Activated naive CD8-positive, alpha-beta T cell treated with anti-CD3 and anti-CD28 coated beads, Interleukin-2, amount 50 U/mL, for 16 hours (primary cell): ENCODE data around the gene TSPAN15.

Source experiments
- DNase-seq: peaks from one replicate; pipeline ENCODE4 v3.0.0-alpha.2; 2020; ENCODE audit warnings: low read depth, low spot score

TSPAN15 gene

DNA sequence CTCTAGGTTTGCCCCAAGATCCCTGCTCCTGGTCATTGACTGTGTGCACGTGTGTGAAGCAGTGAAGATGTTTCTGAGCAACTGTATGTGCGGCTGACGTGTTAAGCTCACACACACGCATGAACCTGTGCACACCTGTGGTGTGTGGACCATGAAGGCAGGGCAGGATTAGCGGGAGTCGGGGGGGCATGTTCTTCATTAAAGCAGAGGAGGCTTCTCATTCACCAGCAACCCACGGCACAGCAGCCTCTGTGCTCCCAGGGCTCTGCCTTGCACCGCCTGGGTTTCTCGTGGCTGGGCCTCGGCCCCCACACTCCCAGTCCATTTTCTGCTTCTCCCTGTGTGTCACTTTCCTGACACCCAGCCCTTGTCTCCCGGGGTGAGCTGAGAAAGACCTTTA is 33.7 kb upstream of the TSPAN15 start:
- DNase-seq = no peak

DNA sequence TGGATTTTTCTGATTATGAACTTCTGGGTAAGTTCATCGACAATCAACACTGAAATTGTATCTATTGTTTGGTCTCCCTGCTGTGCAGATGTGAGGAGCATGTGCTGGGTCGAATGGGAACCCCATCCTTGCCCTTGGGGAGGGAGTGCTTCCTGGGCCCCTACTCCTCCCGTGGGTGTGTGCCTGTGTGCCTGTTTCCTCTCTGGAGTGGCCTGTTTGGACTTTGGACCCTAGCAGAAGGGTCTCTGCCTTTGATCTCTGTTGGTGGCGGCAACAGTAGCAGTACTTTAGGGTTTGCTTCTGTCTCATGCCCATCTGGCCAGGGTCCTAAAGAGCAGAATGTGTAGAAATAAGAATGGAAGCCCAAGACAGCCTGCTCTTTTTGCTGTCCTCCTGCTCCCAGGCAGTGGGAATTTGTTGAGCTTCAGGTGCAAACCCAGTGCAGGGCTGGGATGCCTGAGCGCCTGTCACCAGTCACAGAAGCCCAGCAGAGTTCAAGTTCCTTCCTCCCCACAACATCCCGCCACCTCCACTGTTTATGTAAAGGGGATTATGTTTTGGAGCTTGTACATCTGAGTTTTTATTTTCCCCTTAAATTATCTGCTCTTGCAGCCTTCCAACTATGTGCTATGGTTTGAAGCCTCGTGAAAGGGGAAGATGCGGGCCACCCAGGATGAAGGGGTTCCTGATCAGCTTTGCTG is 33.1 kb upstream of the TSPAN15 start:
- no peak for DNase-seq

DNA sequence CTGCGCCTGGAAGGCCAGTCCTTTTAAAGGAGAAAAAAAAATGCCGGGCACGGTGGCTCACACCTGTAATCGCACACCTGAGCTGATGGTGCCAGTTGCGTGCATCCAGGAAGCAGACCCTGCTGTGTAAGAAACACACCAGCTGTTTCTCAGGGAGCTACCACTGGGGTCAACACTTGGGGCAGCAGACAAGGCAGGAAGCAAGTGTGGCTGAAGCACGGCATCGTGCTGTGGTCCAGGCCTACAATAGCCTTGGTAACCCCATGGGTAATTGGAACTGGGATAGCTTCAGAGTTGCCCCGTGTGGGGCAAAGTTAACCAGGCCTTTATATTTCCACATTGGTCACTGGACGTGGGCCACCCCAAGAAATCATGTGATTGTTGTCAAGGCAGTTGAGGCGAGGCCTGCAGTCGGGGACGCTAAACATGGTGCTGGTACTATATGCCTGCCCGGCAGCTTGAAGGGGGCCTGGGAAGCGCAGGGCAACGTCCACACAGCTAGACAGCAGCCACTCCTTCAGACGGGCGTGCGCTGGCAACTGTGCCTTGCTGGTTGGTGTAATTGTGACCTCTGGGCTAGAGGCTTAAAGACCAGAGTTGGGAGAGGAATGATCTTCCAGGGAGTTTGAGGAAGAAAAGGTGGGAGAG is 32.0 kb upstream of the TSPAN15 start:
- no peak for DNase-seq

DNA sequence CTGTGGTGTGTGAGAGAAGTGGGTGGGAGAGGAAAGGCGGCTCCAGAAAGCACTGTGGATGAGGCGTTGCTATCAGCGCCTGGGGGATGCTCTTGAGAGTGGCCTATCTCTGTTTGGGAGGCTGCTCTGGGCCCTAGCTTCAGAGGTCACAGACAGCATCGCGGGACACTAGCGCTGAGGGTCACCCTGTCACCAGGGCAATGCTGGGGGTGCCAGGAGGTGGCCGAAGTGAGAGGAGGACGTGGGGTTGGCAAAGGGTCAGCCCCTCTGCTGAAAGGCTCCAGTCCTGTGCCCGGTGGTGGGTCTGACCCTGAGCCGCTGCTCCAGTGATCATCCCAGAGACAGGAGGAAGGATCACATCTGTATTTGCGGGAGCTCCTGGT is 31.5 kb upstream of the TSPAN15 start:
- DNase-seq = no peak

DNA sequence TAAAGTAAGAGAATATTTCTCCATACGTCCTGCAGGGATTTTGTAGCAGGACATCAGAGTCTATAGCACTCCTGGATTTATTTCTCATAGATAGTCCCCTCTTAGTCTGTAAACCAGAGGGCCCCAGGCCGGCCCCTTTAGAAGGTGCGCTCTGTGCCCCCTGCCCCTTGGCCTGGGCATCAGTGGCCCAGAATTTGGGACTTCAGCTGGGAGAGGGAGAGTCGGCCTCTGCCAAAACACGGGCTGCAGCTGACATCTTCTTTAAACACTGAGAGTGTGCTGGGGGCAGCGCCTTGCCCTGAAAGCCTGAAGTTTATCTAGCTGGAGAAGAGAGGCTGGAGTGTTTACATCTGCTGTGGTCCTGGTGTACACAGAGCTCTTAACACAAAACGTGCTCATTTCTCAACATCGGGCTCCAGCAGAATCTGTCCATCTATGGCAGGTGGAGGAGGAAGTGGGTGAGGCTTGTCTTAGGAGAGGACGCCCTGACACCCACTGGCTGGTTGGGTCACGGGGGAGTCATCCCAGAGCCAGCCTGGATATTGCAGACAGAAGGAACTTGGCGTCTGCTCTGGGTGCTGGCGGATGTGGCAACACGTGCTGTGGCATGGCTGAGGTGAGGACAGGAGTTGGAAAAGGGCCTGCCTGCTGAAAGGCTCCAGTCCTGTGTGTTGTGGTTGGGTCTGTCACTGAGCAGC is 29.5 kb upstream of the TSPAN15 start:
- no peak for DNase-seq

DNA sequence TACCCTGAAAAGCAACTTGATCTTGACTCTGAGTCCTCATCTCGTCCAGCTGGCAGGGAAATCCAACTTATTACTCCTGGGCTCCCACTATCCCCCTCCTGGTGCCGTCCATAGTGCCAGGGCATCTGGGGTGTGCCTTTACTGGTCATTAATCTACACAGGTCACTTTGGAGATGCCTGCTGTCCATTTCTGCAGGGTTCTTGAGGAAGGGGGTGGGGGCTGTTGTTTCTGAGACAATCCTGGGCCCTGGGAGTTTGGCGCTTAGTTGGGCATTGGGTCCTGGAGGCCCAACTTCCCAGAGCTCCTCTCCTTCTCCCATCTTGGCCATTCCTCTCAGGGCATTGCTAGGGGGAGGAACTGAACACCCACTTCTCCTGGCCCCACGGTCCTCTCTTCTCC is 28.6 kb upstream of the TSPAN15 start:
- no peak for DNase-seq

DNA sequence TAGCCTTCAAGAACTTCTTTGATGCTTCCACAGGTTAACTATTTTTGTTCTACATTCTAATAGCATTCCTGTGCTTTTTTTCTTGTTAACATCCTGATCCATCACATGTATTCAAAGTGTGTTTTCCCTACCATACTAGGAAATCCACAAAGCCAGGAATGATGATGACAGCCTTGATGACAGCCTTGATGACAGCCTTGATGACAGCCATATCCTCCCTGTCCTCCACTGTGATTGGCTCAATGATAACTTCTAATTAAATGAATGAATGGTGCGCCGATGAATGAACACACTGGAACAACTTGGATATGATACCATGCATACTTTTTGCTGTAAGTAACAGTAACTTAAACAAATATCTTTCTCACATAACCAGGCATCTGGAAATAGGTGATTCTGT is 26.2 kb upstream of the TSPAN15 start:
- no peak for DNase-seq

DNA sequence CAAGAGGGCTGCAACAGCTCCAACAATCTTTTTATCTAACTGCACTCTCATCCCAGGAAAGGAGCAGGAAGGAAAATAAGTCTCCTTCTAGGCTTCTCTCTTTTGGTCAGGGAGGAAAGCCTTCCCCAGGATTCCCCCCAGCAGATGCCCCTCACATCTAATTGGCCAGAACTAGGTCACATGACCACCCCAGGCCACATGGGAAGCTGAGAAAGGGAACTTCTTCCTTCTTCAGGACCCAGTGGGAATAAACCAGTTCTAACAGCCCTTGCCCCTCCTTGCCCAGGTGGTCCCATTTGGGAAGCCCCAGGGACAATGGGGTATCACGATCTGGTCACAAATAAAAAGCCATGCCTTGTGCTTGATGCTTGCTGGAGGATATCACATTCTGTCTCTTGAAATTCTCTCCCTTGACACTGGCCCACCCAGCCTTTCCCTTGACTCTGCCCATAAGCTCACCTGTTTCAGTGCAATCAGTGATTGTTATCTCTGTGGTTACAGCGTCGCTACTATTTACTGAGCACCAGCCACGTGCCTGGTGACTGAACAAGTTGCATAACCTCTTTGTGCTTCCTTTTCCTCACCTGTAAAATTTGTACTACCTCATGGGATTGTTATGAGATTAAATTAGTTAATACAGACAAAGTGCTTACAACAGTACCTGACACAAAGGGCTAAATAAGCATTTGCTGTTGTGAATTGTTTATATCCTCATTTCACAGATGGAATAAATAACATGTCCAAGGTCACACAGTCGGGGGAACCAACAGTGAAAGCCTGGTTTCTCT is 25.6 kb upstream of the TSPAN15 start:
- DNase-seq = no peak

DNA sequence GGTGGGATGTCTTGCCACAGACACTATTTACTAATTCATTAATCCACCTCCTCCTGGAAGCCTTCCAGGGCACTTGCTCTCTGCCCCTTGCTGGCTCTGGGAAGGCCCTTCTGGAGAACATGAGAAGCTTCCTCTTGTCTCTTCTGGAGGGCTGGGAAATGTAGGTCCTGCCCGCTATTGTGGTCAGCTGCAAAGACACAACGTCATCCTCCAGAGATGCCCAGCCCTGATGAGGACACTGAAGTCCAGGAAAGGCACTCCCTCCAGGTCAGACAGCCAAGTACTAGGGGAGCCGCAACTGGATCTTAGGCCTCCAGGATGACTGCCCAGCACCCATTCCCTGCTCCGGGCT is 24.9 kb upstream of the TSPAN15 start:
- no peak for DNase-seq

DNA sequence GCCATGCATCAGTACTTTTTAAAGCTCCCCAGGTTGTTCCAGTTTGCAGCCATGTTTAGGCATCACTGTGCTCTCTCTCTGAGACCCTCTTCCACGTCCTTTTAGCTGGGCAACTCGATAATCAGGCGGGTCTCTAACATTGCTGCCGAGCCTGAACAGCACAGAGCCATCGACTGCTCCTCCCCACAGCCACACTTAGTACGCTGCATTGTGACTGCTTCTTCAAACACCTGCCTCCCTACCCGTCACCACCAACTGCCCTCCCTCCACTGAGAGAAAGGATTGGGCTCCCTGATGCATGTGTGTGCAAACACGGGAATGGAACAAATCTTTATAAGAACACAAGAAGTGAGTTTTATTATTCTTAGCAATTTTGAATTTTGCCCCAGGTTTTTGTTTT is 23.1 kb upstream of the TSPAN15 start:
- DNase-seq = no peak

DNA sequence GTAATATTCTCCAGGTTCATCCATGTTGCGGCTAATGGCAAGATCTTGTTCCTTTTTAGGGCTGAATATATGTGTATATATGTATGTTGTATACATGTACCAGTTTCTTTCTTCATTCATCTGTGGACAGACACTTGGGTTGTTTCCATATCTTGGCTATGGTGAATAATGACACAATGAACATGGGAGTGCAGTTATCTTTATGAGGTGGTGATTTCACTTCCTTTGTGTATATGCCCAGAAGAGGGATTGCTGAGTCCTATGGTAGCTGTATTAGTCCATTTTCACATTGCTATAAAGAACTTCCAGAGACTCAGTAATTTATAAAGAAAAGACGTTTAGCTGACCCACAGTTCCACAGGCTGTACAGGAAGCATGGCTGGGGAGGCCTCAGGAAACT is 17.1 kb upstream of the TSPAN15 start:
- no peak for DNase-seq

DNA sequence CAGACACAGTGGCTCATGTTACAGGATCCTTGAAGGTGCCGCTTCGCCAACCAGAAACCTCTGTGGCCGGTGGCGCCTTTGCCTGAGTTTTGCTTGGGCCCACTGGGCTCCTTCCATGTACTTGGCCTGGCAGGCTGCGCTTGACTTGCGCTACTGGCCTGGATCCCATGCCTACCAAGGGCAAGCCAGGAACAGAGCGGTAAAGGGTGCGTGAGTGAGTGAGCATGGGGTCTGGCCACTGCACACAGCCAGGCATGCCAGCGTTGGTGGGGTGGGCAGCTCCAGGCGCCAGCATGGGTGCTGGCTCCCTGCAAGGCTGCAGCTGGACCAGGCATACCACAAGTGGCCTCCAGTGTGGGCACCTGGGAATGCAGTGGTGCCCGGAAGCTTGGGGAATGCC is 16.3 kb upstream of the TSPAN15 start:
- DNase-seq = no peak

DNA sequence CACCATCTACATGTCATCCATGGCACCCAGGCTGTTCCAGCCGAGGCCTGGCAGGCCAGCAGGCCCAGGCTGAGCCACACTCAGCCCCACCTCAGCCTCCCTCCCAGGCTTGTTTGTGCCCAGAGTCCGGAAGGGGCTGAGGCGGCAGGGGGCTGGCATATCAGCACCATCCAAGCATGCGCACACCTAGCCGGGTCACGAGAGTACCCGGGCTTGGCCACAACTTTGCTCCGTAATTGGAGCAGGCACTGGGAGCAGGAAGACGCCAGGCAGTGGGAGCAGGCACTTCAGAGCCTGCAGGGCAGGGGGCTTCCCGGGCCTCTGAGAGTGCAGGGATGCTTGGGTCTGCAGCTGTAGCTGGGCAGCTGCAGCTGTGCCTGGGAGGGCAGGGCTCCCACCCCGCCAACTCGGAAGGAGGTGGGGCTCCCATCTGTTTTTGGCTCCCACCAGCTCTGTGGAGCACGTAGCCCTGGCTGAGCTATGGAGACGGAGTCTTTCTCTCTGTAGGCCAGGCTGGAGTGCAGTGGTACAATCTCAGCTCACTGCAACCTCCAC is 15.2 kb upstream of the TSPAN15 start:
- no peak for DNase-seq

DNA sequence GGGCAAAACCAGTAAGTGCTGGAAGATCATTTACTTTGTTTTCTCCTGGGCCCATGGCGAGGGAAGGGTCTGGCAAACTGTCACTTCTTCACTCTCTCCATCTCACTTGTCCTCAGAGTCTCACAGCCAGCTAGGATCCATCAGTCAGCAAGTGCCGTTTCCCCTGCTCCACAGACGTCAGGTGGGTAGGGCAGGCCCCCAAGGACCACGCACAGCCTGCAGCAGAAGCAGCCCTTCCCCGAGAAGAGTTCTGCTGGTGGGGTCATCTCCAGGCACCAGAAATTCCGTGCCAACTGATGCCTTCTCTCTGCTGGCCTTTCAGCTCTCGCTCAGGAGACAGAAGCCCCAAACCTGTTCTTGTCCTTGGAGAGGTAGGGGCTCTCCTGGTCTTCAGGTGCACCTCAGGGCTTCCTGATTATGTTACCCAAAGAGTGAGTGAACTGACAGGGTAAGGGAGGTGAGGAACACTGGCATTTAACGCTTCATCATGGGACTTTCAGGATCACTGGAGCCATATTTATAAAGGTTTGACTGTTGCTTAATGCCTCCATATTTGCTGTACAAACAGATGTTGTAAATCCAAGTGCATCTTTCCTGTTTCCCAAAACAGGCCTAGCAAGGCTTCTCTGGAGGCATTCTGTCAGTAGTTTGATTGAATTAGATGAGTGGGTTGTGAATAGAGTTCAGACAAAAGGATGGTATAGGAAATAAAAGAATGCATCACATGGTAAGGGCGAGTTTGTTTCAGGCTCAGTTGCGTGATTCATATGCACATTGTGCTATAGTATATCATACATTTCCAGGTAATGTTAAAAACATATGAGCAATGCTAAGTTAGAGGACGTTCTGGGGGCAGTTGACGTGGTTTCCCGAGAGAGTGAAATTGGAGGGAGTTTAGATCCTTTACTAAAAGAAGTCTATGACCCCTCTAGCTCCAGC is 13.7 kb upstream of the TSPAN15 start:
- DNase-seq = no peak

DNA sequence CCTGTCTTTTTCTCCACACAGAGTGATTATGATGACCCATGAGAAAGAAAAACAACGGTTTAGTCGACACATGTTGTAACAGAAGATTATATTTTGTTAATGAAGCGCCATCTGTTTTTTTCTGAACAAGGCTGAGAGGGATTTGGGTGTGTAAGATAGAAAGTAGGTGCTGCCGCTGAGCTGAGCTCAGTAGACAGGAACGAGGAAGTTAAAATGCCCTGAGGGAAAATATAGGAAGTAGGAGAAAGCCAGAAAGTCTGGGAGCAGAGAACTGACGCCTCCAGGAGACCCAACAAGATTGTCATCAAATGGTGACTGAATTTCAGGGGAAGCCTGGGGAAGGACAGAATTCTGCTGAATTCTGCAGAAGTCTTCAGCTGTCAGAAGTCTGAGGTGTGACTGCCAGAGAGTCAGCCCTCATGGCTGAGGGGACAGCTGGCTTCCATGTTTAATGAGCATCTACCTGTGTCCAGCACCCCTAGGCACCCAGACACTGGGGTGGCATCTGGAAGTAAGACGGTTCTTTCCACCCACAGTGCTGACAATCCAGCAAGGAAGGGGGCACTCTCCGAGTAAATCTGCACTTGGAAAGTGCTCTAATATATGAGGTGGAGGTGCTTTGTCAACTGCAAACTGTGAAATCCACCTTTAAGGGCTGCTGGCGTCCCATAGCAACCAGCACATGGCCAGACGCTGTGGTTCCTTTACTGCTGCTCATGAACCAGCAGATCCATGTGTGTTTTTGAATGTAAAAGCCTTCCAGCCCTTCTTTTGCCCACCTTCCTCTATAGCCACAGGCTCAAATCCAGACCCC is 12.5 kb upstream of the TSPAN15 start:
- DNase-seq = no peak

DNA sequence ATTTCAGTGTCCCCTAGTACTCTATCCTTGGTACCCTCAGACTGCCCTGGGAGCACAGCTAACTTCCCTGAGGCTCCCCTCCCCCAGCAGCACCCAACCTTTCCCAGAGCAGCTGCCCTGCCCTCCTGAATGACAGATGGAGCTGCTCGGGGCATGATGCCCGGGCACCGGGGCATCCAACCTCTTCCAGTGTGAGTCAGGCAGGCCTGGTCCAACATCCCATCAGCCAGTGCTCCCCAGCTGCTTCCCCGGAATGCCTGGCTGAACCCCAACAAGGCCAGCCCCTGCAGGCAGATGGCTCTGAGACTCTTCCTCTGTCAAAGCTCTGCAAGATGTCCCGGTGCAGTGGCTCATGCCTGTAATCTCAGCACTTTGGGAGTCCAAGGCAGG is 11.9 kb upstream of the TSPAN15 start:
- DNase-seq = no peak

DNA sequence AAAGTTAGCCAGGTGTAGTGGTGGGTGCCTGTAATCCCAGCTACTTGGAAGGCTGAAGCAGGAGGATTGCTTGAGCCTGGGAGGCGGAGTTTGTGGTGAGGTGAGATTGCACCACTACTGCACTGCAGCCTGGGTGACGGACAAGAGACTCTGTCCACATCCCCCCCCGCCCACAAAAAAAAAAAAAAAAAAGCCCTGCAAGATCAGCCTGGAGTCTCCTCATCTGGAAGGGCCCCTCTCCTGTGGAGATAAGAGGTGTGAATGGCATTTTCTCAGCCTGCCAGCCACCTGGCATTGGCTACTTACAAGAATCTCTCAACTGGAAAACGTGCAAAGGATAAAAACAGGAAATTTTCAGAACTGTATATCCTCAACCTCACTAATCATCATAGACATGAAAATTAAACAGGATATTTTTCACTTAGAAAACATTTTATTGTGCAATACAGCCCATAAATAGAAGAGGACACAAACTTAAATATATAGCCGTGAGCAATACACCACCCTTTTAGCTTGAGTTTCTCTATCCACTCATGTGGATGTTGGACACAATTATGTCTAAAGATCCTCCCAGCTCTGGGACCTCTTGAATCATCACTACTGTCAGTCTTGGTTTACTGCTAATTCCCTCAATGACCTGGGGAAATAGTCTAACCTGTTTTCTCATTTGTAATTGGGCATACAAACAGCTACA is 11.3 kb upstream of the TSPAN15 start:
- DNase-seq = no peak

DNA sequence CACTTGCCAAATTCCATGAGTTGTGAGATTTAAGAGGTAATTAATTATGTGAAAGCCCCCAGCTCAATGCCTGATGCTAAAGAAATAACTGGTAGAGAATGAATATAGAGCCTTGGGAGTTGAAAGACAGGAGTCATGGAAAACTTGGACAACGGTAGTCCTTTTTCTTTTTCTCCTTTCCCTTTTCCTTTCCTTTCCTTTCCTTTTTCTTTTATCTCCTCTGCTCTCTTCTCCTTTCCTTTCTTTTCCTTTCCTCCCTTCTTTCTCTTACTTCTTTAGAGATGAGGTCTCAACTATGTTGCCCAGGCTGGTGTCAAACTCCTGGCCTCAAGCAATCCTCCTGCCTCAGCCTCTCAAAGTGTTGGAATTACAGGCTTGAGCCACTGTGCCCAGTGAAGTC is 7.9 kb upstream of the TSPAN15 start:
- no peak for DNase-seq

DNA sequence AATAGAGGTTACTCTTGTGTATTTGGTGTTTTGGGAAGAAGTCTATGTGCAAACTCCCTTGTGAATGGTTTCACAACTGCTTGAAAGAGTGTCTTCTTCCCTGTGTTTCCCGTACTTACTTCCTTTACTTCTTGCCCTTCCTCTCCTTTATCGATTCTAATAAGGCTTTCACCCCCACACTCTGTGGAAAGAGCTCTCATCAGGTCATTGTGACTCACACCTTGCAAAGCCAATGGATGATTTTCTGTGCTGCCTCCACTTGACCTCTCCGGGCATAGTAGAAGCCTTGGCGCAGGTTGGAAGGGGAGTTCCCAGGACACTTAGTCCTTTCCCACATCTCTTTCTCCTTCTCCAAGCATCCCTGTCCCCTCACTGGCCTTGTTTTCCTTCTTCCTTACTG is 6.2 kb upstream of the TSPAN15 start:
- no peak for DNase-seq

DNA sequence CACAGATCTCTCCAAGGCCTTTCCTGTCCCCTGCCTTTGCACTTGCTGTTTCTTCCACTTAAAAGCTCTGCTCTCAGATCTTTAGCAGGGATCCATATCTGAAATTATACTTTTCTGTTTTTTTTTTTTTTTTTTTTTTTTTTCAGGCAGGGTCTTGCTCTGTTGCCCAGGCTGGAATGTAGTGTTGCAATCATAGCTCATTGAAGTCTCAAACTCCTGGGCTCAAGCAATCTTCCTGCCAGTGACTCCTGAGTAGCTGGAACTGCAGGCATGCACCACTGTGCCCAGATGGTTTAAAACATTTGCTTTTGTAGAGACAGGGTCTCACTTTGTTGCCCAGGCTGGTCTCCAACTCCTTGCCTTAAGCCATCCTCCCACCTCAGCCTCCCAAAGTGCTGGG is 5.0 kb upstream of the TSPAN15 start:
- DNase-seq = no peak
